ENCODE data around the gene PNKP.

PNKP gene

GRCh38 chr19:49890349-49891311, 23.3 kb upstream of the PNKP start:
- DNase-seq: peak in 1 of 56 donors; percentile 50

GRCh38 chr19:49889687-49890348, 22.4 kb upstream of the PNKP start:
- DNase-seq: peak in 32 of 56 donors; percentile 5 to 72 (median 30)

- DNase-seq: no peak
Observed at GRCh38 chr19:49889038-49889686, 21.8 kb upstream of the PNKP start.

GRCh38 chr19:49888510-49888824, 21.1 kb upstream of the PNKP start:
- DNase-seq: no peak

DNA sequence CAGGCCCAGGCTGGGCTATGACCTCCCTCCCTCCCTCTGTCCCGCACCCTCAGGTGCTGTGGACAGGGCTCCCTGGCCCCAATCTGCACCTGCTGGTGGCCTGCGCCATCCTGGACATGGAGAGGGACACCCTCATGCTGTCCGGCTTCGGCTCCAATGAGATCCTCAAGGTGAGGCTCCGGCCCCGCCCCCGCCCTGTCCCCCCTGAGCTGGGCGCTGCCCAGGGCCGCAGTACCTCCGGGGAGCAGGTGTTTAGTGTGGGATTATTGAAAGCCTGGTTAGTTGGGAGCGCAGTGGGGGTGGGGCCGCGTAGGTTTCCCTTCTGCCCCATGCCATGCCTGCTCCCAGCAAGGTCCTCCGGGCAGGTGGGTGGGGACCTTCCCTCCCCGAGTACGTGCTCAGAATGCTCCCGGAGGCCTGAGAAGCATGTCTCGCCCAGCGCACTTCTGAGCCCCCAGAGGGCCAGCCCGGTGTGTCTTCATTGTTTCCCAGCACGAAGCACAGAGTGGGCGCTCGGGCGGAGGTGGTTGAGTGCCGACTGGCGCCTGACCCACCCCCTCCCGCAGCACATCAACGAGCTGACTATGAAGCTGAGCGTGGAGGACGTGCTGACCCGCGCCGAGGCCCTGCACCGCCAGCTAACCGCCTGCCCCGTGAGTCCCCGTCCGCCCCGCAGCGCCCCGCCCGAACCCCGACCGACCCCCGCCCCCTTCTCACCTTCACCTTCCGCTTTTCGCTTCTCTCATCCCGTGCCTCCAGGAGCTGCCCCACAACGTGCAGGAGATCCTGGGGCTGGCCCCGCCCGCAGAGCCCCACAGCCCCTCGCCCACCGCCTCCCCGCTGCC, 20.5 kb upstream of the PNKP start:
- DNase-seq: no peak

DNA sequence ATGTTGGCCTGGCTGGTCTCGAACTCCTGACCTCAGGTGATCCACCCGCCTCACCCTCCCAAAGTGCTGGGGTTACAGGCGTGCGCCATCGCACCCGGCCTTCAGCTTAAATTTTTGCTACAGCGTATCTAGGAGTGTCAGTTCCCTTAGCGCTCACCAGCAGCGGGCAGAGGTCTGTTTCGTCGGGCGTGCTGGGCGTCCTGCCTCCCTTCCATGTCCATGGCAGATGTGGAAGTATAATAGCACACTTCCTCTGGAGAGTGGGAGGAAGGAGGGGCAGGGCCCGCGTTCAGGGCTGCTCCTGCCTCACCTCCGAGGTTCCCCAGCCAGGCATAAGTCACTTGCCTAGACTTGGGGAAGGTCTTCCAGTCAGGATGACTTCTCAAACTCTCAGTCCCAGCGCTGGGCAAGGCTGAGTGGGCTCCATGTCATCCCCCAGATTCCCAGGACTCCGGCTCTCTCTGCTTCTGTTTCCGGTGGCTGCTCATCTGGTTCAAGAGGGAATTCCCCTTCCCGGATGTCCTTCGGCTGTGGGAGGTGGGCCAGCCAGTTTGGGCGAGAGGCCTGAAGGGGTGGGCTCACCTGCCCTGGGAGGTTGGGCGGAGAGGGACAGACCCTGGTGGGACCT, 19.8 kb upstream of the PNKP start:
- no peak for DNase-seq

GRCh38 chr19:49884760-49885159, 17.4 kb upstream of the PNKP start:
- no peak for DNase-seq

GRCh38 chr19:49884109-49884508, 16.7 kb upstream of the PNKP start:
- no peak for DNase-seq

- DNase-seq: no peak
Observed at GRCh38 chr19:49883094-49883493, 15.7 kb upstream of the PNKP start.

DNA sequence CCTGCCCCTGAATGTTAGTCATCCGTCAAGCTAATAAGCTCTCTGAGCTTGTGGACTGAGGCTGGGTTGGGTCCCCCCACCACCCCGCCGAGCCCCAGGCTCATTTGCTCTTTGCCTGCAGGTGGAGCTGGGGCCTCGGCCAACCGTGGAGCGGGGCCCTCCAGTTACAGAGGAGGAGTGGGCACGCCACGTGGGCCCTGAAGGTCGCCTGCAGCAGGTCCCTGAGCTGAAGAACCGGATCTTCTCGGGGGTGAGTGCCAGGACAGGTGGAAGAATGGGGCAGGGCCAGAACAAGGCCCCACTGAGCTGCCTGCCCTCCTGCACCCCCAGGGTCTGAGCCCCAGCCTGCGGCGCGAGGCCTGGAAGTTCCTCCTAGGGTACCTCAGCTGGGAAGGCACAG, 15.3 kb upstream of the PNKP start:
- no peak for DNase-seq

- no peak for DNase-seq
Observed at GRCh38 chr19:49881672-49882394, 14.5 kb upstream of the PNKP start.

- DNase-seq: no peak
Observed at GRCh38 chr19:49881186-49881585, 13.8 kb upstream of the PNKP start.

GRCh38 chr19:49880162-49880869, 12.9 kb upstream of the PNKP start:
- DNase-seq: no peak

GRCh38 chr19:49879243-49879963, 12.0 kb upstream of the PNKP start:
- DNase-seq: no peak

- DNase-seq: no peak
Observed at GRCh38 chr19:49878744-49879070, 11.3 kb upstream of the PNKP start.

DNA sequence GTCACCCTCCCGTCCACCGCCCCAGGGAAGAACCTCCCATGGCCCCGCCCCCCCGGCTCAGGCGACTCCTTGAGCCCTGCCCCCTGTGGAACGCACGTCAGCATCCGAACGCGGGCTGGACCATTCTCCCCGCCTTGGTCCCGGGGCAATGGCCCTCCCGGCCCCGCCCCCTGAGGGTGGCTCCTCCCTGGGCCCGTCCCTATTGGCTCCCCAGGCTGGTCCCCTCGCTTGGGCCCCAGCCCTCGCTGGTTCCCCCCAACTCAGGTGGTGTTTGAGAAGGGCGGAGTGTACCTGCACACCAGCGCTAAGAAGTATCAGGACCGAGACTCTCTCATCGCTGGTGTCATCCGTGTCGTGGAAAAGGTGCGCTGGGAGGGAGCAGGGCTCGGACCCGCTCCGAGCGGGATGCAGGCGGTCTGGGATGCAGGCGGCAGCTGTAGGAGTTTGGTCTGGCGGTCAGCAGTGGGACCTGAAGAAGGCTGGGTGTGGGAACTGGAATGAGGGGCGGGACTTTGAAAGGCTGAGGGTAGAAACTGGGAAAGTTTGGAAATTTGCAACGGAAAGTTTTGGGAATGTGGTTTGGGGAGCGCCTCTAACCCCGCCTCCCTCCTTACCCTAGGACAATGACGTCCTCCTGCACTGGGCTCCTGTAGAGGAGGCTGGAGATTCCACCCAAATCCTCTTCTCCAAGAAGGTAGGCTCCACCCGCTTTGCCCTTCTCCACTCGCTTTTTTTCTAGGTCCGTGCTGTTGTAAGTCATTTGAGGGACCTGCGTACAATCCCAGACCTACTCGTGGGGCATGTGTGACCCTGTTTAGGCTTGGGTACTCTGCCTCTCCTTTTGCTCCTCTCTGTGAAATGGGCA, 10.7 kb upstream of the PNKP start:
- peak in 54 of 56 donors; percentile 82 to 99 (median 95) for DNase-seq

DNA sequence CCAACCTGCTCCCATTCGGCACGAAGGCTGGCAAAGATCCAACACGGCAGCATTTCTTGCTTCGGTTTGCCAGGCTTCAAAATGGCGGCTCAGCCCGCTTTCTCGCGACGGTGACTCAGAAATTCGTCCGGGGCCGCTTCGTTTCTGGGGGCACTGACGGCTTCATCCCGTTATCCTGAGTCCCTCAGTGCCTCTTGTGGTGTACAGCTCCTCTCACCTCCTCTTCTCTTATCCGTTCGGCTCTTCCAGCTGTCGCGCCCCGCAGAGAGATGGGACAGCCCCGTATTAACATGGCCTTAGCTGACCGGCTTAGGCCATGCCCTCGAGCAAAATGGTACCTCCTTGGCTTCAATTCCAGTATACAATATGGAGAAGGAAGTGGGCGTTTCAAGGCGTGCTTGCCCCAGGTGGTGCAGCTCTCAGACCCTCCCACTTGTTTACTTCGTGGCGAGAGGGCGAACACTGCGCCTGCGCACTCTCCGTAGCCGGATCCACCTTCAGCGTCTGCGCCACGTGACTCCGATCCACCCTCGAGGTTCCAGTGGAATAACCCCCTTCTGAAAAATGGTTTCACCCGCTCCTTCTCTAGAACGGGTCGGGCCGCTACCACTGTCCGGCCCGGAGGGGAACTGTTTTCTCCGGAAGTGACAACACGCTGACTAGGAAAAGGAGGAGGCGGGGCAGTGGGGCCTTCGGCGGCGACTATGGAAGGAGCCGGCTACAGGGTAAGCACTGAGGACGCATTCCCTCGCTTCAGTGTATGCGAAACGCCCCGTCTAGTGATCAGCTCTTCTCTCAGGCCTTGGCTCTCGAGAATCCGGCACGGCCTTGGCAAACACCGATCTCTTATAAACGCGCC, 9.9 kb upstream of the PNKP start, which contains the start of the genes AKT1S1 and TBC1D17:
Gene AKT1S1 (minus strand): TSS at position 336 of the 859 bp plus-strand sequence. CDS start 4,060 bp downstream, outside the sequence.
Gene TBC1D17 (plus strand): TSS at position 683 of the 859 bp plus-strand sequence. CDS start 22 bp downstream, at position 705.
- peak; percentile 95 to 100 (median 99) for DNase-seq
